SK-N-SH (cell line): ENCODE data around the gene ARHGEF11. TPM values are rescaled to one million over a fixed set of nuclear protein-coding genes. Genes with fewer than 3 reads are reported as not detected.

ENCODE experiments used
- CTCF ChIA-PET: fragments of 300-600, 350-600 bp; formaldehyde crosslinking; extraction: SDS; loops from one replicate; lab custom pipeline; 2021; lab: Yijun Ruan, JAX
- POLR2A ChIA-PET: fragments of 350-600 bp; sonication (Branson Sonifier 250); formaldehyde crosslinking; extraction: SDS; loops from one replicate; lab custom pipeline; 2020; ENCODE audit warnings: antibody characterized with exemption, inconsistent platforms; lab: Yijun Ruan, JAX
- DNase-seq: peaks from one replicate; pipeline ENCODE4 v3.0.0; 2012
- H2AFZ ChIP-seq: fragments of 200-600 bp; sonication (generic); 2 replicates; pipeline ENCODE4 v1.8.1; 2016; ENCODE audit warnings: antibody characterized with exemption, mild to moderate bottlenecking, low read depth
- H3F3A ChIP-seq: fragments of 200-600 bp; sonication (generic); replicated peaks from 2 replicates; pipeline ENCODE3; 2016; ENCODE audit warnings: antibody characterized with exemption, mild to moderate bottlenecking; ENCODE audit not compliant: insufficient read depth
- H3K27ac ChIP-seq, 2 experiments: fragments of 200-500 bp in 1 of 2; fragments of 200-600 bp in 1 of 2; sonication (Bioruptor generic) in 1 of 2; sonication (generic), shearing (Covaris generic) in 1 of 2; 2 replicates each; pipeline versions ENCODE4 v1.5.1 to v1.6.1; 2014 to 2016; ENCODE audit warnings: low read depth in 2 of 2, inconsistent platforms in 1 of 2, low read length in 1 of 2, mild to moderate bottlenecking in 1 of 2, mixed read lengths in 1 of 2
- H3K27me3 ChIP-seq: fragments of 200-600 bp; sonication (generic), shearing (Covaris generic); 2 replicates; pipeline ENCODE4 v1.6.1; 2016; ENCODE audit warnings: mixed run types; ENCODE audit not compliant: insufficient read depth
- H3K36me3 ChIP-seq, 2 experiments: fragments of 200-500 bp in 1 of 2; fragments of 200-600 bp in 1 of 2; sonication (Bioruptor generic) in 1 of 2; sonication (generic) in 1 of 2; replicated peaks in 1 of 2; 2 replicates each; pipeline versions ENCODE3 to v1.5.1; 2014 to 2016; ENCODE audit warnings: low read length in 1 of 2, mild to moderate bottlenecking in 1 of 2; ENCODE audit not compliant: insufficient read depth in 2 of 2, control insufficient read depth in 1 of 2
- H3K4me1 ChIP-seq, 2 experiments: fragments of 200-500 bp in 1 of 2; fragments of 200-600 bp in 1 of 2; sonication (Bioruptor generic) in 1 of 2; sonication (generic), shearing (Covaris generic) in 1 of 2; 2 replicates each; pipeline versions ENCODE4 v1.5.1 to v1.6.1; 2014 to 2016; ENCODE audit warnings: low read depth in 1 of 2, low read length in 1 of 2, mixed run types in 1 of 2; ENCODE audit not compliant: insufficient read depth in 2 of 2, control insufficient read depth in 1 of 2
- H3K4me2 ChIP-seq: fragments of 200-600 bp; sonication (generic), shearing (Covaris generic); 2 replicates; pipeline ENCODE4 v1.6.1; 2017; ENCODE audit warnings: mixed run types
- H3K4me3 ChIP-seq, 2 experiments: fragments of 200-500 bp in 1 of 2; fragments of 200-600 bp in 1 of 2; sonication (Bioruptor generic) in 1 of 2; sonication (generic), shearing (Covaris generic) in 1 of 2; 2 replicates each; pipeline versions ENCODE4 v1.5.1 to v1.8.1; 2014 to 2016; ENCODE audit warnings: low read depth in 2 of 2, inconsistent platforms in 1 of 2, low read length in 1 of 2, mild to moderate bottlenecking in 1 of 2, mixed read lengths in 1 of 2, moderate library complexity in 1 of 2
- H3K79me2 ChIP-seq: fragments of 200-600 bp; sonication (generic); 2 replicates; pipeline ENCODE4 v1.8.1; 2017; ENCODE audit warnings: mild to moderate bottlenecking; ENCODE audit not compliant: insufficient read depth
- H3K9ac ChIP-seq: fragments of 200-600 bp; sonication (generic); 2 replicates; pipeline ENCODE4 v1.6.1; 2017; ENCODE audit warnings: mixed run types
- H3K9me2 ChIP-seq: fragments of 200-600 bp; sonication (generic); 2 replicates; pipeline ENCODE4 v1.6.1; 2017; ENCODE audit warnings: mixed run types
- H3K9me3 ChIP-seq: fragments of 200-600 bp; sonication (generic); 2 replicates; pipeline ENCODE4 v1.6.1; 2017; ENCODE audit warnings: mixed run types, mild to moderate bottlenecking, moderate library complexity
- H4K20me1 ChIP-seq: fragments of 200-600 bp; sonication (generic); 2 replicates; pipeline ENCODE4 v1.6.1; 2017; ENCODE audit warnings: mild to moderate bottlenecking, mixed run types; ENCODE audit not compliant: insufficient read depth
- CTCF ChIP-seq: fragments of 200-600 bp; sonication (generic); IDR thresholded peaks from 2 replicates; pipeline ENCODE4 v1.6.1; 2017; ENCODE audit warnings: antibody characterized with exemption, mild to moderate bottlenecking, moderate library complexity
- EZH2phosphoT487 ChIP-seq: fragments of 200-600 bp; sonication (generic); IDR thresholded peaks from 2 replicates; pipeline ENCODE4 v1.6.1; 2017; ENCODE audit warnings: low read depth, mixed run types, mild to moderate bottlenecking, antibody characterized with exemption, moderate library complexity, borderline replicate concordance
- FOSL2 ChIP-seq: IDR thresholded peaks from 2 replicates; pipeline ENCODE4 v1.4.0; 2012; ENCODE audit warnings: low read depth, mild to moderate bottlenecking, moderate library complexity, borderline replicate concordance
- FOXM1 ChIP-seq: IDR thresholded peaks from 2 replicates; pipeline ENCODE4 v1.4.0; 2012; ENCODE audit warnings: low read depth, mild to moderate bottlenecking
- GABPA ChIP-seq: IDR thresholded peaks from 2 replicates; pipeline ENCODE4 v1.4.0; 2012; ENCODE audit warnings: low read depth, mild to moderate bottlenecking
- MEF2A ChIP-seq: IDR thresholded peaks from 2 replicates; pipeline ENCODE4 v1.4.0; 2012; ENCODE audit warnings: low read depth, borderline replicate concordance
- POLR2AphosphoS5 ChIP-seq: IDR thresholded peaks from 2 replicates; pipeline ENCODE4 v1.6.1; 2012; ENCODE audit warnings: low read depth, low read length
- RCOR1 ChIP-seq: fragments of 150-350 bp; IDR thresholded peaks from 2 replicates; pipeline ENCODE4 v1.6.1; 2017; ENCODE audit warnings: antibody characterized with exemption, low read length
- RXRA ChIP-seq: IDR thresholded peaks from 2 replicates; pipeline ENCODE4 v1.4.0; 2012; ENCODE audit warnings: low read depth, mild to moderate bottlenecking, borderline replicate concordance
- SIN3A ChIP-seq: IDR thresholded peaks from 2 replicates; pipeline ENCODE4 v1.6.1; 2012; ENCODE audit warnings: low read depth, mild to moderate bottlenecking, low read length, moderate library complexity, borderline replicate concordance
- TCF12 ChIP-seq: IDR thresholded peaks from 2 replicates; pipeline ENCODE4 v1.4.0; 2012
- TEAD4 ChIP-seq: IDR thresholded peaks from 2 replicates; pipeline ENCODE4 v1.4.0; 2012; ENCODE audit warnings: mild to moderate bottlenecking, borderline replicate concordance; ENCODE audit not compliant: insufficient read depth
- ZBTB33 ChIP-seq: IDR thresholded peaks from 2 replicates; pipeline ENCODE4 v1.4.0; 2012; ENCODE audit warnings: low read depth, borderline replicate concordance
- WGBS: methylation state at CpG from one replicate; pipeline ENCODE4 v1.1.6; 2017; ENCODE audit warnings: low lambda C conversion rate; 5-methylcytosine and 5-hydroxymethylcytosine counted together
- polyA plus RNA-seq, 3 experiments: library from polyadenylated mRNA; depleted of rRNA; stranded (reverse); fragments of >200 nt; gene quantifications; 2 replicates each; pipeline ENCODE4 v1.2.3, GENCODE V29; 2012
- TF ChIP-seq, protein P1 (sequence below): fragments of 150-350 bp; IDR thresholded peaks from 2 replicates; pipeline ENCODE4 v1.6.1; 2016; ENCODE audit warnings: mild to moderate bottlenecking, low read depth, low read length
- TF ChIP-seq, protein P2 (sequence below): IDR thresholded peaks from 2 replicates; pipeline ENCODE4 v1.4.0; 2012; ENCODE audit warnings: low read depth, borderline replicate concordance
- TF ChIP-seq, protein P3 (sequence below): IDR thresholded peaks from 2 replicates; pipeline ENCODE4 v1.4.0; 2012; ENCODE audit warnings: low read depth

The ARHGEF11 gene
- polyA plus RNA-seq, 1 of the 3 experiments (the other 2 are of a cell fraction): 19.0 TPM

- Histone ChIP-seq H3K4me3 (no peak overlapping the region), H3K4me1 (peaks cover 6 to 7% of the 10 kb centered on the region in 2 experiments; a peak in 2 of 4 replicates), H3K27me3 (no peaks in the 10 kb centered on the region), H3K27ac (no peak overlapping the region), H3K79me2 (no peaks in the 10 kb centered on the region), H3F3A (no peaks in the 10 kb centered on the region), H3K9me2 (no peaks in the 10 kb centered on the region), H2AFZ (no peak overlapping the region), H3K9ac (no peak overlapping the region), H4K20me1 (no peaks in the 10 kb centered on the region), H3K9me3 (no peaks in the 10 kb centered on the region), H3K36me3 (no peaks in the 10 kb centered on the region), H3K4me2 (no peak overlapping the region)
- WGBS: 66% methylated on average over 7 of the region's 8 CpGs
- DNase-seq: no peak
- ChIA-PET POLR2A (no interaction called here), CTCF (interaction anchor here (1.5 kb wide), 1 partner anchor 63 kb away, joined by 8 read pairs; no protein-coding TSS in a partner anchor)
- TF ChIP-seq, protein P1, sequence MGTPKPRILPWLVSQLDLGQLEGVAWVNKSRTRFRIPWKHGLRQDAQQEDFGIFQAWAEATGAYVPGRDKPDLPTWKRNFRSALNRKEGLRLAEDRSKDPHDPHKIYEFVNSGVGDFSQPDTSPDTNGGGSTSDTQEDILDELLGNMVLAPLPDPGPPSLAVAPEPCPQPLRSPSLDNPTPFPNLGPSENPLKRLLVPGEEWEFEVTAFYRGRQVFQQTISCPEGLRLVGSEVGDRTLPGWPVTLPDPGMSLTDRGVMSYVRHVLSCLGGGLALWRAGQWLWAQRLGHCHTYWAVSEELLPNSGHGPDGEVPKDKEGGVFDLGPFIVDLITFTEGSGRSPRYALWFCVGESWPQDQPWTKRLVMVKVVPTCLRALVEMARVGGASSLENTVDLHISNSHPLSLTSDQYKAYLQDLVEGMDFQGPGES: no peak
- TF ChIP-seq ZBTB33: no peak
- TF ChIP-seq, protein P2, sequence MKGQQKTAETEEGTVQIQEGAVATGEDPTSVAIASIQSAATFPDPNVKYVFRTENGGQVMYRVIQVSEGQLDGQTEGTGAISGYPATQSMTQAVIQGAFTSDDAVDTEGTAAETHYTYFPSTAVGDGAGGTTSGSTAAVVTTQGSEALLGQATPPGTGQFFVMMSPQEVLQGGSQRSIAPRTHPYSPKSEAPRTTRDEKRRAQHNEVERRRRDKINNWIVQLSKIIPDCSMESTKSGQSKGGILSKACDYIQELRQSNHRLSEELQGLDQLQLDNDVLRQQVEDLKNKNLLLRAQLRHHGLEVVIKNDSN: no peak
- no peak for TF ChIP-seq FOSL2
Measured at GRCh38 chr1:157092831-157093230, 47.3 kb upstream of the ARHGEF11 start.

DNA sequence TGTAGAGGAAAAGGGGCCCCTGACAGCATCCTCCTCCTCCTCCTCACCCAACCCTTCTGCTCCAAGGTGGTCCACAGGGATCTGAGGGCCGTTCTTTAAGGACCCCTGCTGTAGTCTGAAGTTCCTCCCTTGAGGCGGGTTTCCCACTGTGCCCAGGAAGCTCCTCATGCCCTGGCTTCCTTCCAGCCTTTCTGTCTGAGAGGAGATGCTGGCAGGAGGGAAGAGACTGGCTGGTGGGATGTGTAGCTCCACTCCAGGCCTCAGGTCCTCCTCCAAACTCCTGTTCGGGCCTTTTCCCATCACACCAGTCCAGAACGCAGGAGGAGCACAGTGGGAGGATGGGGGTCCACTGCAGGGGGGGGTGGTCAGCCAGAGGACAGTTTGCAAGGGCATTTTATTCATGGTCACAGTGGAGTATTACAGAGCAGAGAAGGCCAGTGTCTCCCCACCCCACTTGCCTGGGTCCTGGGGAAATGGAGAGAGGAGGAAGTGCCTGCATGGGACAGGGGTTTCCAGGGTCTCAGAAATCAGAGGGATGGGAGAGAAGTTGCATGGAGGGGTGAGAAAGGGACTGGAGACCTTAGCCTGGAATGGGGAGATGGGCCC lies 46.2 kb upstream of the ARHGEF11 start:
- Histone ChIP-seq H3K9me2 (no peaks in the 10 kb centered on the region), H3K9me3 (no peaks in the 10 kb centered on the region), H3K27ac (no peak overlapping the region), H3K4me3 (no peak overlapping the region), H3K9ac (no peak overlapping the region), H3F3A (no peaks in the 10 kb centered on the region), H3K4me2 (no peak overlapping the region), H4K20me1 (no peaks in the 10 kb centered on the region), H2AFZ (no peak overlapping the region), H3K79me2 (no peaks in the 10 kb centered on the region), H3K36me3 (no peaks in the 10 kb centered on the region), H3K27me3 (no peaks in the 10 kb centered on the region), H3K4me1 (peaks cover 6 to 7% of the 10 kb centered on the region in 2 experiments; a peak in 2 of 4 replicates)
- TF ChIP-seq, protein P3, sequence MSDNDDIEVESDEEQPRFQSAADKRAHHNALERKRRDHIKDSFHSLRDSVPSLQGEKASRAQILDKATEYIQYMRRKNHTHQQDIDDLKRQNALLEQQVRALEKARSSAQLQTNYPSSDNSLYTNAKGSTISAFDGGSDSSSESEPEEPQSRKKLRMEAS: no peak
- TF ChIP-seq, protein P1: no peak
- TF ChIP-seq POLR2AphosphoS5: no peak
- no peak for TF ChIP-seq RCOR1
- no peak for TF ChIP-seq GABPA
- no peak for TF ChIP-seq EZH2phosphoT487
- TF ChIP-seq TCF12: no peak
- TF ChIP-seq, protein P2: no peak
- no peak for TF ChIP-seq SIN3A
- no peak for TF ChIP-seq FOXM1
- TF ChIP-seq CTCF: no peak
- no peak for TF ChIP-seq TEAD4
- TF ChIP-seq MEF2A: no peak
- no peak for TF ChIP-seq RXRA
- 42% methylated on average over 2 of the region's 4 CpGs for WGBS
- CTCF ChIA-PET: interaction anchor here (1.3 to 13.6 kb wide), 6 partner anchors 14 to 105 kb away, joined by 5 to 586 read pairs (median 38); partner anchors contain the start of gene ETV3
- POLR2A ChIA-PET: no interaction called here
- no peak for DNase-seq
